Right renal pelvis (tissue), 4 donors: ENCODE data around the gene EHBP1L1. TPM values are rescaled to one million over a fixed set of nuclear protein-coding genes. Genes with fewer than 3 reads are reported as not detected.
A peak's percentile ranks its signal among the peaks of the same experiment; 100 is the strongest.

Experiments
- DNase-seq, 4 donors: peaks; one replicate each; pipeline ENCODE4 v3.0.0-alpha.2; 2013; ENCODE audit warnings: low read depth in 4 of 4, low spot score in 3 of 4, missing footprints in 1 of 4
- polyA plus RNA-seq, 4 donors: library from polyadenylated mRNA; unstranded; fragments of 120-200 nt; gene quantifications; one replicate each; pipeline ENCODE4 v1.2.1, GENCODE V29; 2013; ENCODE audit not compliant: insufficient read length in 4 of 4

The EHBP1L1 gene
- polyA plus RNA-seq, 4 donors, result 11.5 to 14.2 (median 12.8) TPM

- no peak for DNase-seq
Measured at GRCh38 chr11:65591939-65592857, 16.3 kb downstream of the EHBP1L1 start.

GRCh38 chr11:65592858-65593517 is 17.1 kb downstream of the EHBP1L1 start:
- DNase-seq, result no peak

GRCh38 chr11:65593518-65594414 is 17.9 kb downstream of the EHBP1L1 start:
- DNase-seq, result no peak

- no peak for DNase-seq
Measured at GRCh38 chr11:65595131-65595530, 19.3 kb downstream of the EHBP1L1 start.

DNA sequence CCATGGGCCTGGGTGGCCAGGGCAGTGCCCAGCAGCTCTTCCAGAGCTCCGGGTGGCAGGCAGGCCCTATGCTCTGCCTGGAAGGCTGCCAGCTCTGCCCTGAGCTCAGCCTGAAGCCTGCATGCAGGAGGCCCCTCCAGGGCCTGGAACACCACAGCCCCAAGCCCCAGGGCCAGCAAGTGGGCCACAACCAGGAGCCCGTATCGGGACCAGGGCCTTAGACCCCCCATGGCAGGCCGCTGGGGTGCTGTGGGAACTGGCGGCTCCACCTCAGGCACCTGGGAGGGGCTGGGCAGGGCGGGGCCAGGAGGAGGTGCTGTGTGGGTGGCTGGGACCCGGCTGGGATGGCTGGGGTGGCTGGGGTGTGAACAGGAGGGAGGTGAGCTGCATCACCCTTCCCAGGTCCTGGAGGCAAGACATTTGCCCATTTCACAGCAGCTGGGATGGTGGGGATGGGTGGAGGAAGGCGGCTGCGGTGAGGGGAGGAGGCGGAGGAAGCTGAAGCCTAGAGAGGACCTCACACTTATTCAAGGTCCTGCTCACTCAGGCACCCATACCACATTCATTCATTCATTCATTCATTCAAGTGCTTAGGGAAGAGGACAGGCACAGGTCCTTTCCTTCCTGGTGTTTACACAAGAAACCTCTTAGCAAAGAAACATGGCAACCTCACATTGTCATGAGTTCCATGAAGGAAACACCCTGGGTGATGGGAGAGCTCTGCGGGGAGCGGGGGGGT is 19.9 kb downstream of the EHBP1L1 start, which contains the start of gene KCNK7:
Gene KCNK7, minus strand, starts transcription at position 258 of the 739 bp plus-strand sequence. Its CDS starts 28 bp downstream, at position 230.
- DNase-seq, result no peak

DNA sequence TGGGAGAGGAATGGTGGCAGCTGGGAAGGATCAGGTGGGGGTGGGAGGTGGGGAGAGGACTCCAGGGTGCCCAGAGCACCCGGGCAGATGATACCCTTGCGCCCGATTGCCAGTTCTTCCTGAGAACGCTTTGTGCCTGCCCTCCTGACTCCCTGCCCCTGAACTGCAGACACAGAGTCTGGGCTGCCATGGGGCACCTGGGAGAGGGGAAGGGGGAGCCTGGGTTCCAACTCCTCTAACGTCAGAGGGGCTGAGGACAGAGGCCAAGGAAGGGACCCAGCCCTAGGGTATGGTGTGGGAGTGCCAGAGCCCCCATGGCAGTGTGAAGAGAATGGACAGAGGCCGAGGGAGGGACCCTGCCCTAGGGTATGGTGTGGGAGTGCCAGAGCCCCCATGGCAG is 20.7 kb downstream of the EHBP1L1 start:
- DNase-seq, result no peak

DNA sequence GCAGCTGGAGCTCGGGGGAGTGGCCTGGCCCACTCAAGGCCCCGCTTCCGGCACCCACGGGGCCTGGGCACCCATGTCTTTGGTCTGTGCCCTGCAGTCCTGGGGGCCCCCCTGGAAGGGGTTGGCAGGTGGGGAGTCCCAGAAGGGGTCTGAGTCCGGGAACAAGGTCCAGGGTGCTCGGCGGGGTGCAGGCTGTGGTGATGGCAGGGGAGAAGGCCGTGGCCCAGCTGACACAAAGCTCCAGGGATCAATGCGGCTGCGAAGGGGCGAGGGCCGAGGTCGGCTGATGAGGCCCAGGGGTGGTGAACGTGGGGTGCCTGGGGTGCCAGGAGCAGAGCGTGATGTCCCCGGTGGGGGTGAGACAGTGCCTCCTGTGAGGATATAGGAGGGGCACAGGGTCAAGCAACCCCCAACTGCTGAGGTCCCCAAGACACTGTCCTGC is 22.4 kb downstream of the EHBP1L1 start:
- no peak for DNase-seq

DNA sequence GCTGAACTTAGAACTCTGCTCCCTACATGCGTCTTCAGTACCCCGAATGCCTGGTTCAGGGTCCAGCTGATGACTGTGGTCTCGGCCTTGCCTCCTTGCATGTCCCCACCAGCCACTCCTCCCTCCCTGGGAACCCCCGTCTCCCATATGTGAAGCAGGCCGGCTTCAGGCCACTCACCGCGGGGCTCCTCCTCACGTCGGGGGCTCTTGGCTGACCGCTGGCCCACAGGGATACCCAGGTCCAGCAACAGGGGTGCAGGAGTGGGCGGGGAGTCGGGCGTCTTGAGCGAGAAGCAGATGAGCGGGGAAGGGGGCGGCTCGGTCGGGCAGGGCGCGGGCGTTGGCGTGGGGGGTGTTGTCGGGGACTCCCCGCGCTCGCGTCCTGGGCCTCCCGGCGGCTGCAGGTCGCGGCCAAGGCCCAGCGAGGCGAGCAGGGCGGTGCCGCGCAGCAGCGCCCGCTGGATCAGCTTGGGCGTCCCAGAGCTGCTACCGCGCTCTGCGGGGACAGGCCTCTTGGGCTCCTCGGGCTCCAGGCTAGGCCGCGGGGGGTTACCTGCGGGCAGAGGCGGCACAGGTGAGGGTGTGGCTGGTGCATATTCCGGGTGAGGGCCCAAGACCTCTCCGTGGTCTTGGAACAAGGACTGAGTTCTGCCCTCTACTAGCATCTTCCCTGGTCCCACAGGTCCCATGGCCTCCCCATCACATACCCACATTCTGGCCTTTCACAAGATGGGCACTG is 23.5 kb downstream of the EHBP1L1 start:
- DNase-seq, result no peak

GRCh38 chr11:65599955-65600246 is 24.0 kb downstream of the EHBP1L1 start:
- no peak for DNase-seq

GRCh38 chr11:65604258-65604657 is 28.4 kb downstream of the EHBP1L1 start:
- no peak for DNase-seq

GRCh38 chr11:65606876-65607613 is 31.2 kb downstream of the EHBP1L1 start:
- DNase-seq, result peak; percentile 78 to 92 (median 90)

DNA sequence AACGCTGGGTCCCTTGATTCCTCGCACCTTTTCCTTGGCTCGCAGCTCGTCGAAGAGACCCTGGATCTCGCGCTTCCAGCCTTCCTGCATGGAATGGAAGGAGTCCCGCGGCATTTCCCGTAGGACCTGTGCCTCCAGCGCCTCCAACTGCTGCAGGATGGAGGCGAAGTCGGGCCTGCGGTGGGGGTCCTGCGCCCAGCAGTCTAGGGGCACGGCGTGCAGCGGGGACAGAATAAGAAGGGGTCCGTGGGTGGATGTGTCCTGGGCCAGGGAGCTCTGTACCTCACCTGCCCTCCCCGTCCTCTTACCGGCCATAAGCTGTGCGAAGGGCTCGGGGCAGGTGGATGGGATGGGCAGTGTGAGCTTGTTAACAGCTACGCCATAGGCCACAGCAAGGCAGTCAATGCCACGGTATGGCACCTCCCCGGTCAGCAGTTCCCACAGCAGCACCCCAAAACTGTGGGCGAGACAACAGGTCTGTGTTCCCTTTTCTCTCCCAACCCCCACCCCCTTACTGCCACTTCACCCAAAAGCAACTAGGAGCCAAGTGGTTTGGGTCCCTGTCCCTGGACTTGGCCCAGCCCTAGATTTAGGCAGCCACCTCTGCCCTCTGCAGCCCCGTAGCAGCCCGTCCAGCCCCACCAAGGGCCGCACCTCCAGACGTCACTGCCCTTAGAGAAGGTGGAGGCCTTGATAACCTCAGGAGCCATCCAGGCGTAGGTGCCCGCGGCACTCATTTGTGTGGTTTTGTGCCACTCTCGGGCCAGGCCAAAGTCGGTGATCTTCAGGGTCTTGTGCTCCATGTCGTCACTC is 32.0 kb downstream of the EHBP1L1 start:
- DNase-seq, result no peak

- no peak for DNase-seq
Measured at GRCh38 chr11:65609229-65609628, 33.4 kb downstream of the EHBP1L1 start.

GRCh38 chr11:65609665-65610064 is 33.8 kb downstream of the EHBP1L1 start:
- DNase-seq, result no peak

DNA sequence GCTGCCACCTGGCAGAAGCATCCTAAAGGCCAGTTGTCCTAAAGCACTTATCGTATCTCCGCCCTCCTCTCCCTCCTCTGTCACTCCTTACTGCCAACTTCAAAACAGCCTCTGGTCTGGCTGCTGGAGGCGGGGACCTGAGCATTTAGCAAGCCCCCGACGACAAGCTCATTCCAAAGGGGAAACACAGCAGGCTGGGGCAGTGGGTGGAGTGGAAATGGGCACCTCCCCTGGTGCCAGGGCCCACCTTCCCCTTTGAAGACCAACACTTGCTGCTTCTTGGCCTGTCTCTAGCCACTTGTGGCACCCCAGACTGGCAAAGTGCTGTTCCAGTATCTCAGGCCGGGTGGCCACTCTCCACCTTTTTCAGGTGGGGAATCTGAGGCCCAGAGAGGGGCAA is 34.6 kb downstream of the EHBP1L1 start:
- DNase-seq, result no peak

- no peak for DNase-seq
Measured at GRCh38 chr11:65611028-65611757, 35.3 kb downstream of the EHBP1L1 start.
